Erythroblast (primary cell): ENCODE measurements around the gene PKNOX1.
"Not testable (repeated sequence)": the region's sequence is repeated elsewhere in the genome, so short reads cannot be mapped to it uniquely, and the experiment has no call there.

Experiments
- DNase-seq, 2 experiments: peaks; one replicate each; lab custom pipeline; 2025; lab: John Stamatoyannopoulos, UW
- GATA1 ChIP-seq: IDR thresholded peaks from 2 replicates; pipeline ENCODE4 v1.6.1; 2011; ENCODE audit warnings: low read depth, mild to moderate bottlenecking, control low read depth, low read length, moderate library complexity
- POLR2A ChIP-seq: IDR thresholded peaks from 2 replicates; pipeline ENCODE4 v1.6.1; 2011; ENCODE audit warnings: mild to moderate bottlenecking, low read length

Gene PKNOX1

GRCh38 chr21:43031121-43031619 is 56.8 kb downstream of the PKNOX1 start:
- TF ChIP-seq POLR2A (no peak), GATA1 (no peak)
- DNase-seq, result no peak

GRCh38 chr21:43034101-43034500 is 59.7 kb downstream of the PKNOX1 start:
- DNase-seq, result no peak
- TF ChIP-seq POLR2A, result no peak
- TF ChIP-seq GATA1, result no peak

- DNase-seq, result no peak
- no peak for TF ChIP-seq GATA1
- TF ChIP-seq POLR2A, result no peak
These were observed 60.5 kb downstream of the PKNOX1 start for GRCh38 chr21:43034826-43035225.

GRCh38 chr21:43036889-43037288 is 62.5 kb downstream of the PKNOX1 start:
- not testable (repeated sequence) for DNase-seq

- DNase-seq, result not testable (repeated sequence)
These were observed 63.7 kb downstream of the PKNOX1 start for GRCh38 chr21:43037918-43038658.

GRCh38 chr21:43038659-43039044 is 64.3 kb downstream of the PKNOX1 start:
- not testable (repeated sequence) for DNase-seq

GRCh38 chr21:43042169-43042568 is 67.8 kb downstream of the PKNOX1 start:
- DNase-seq, result not testable (repeated sequence)

- not testable (repeated sequence) for DNase-seq
These were observed 68.9 kb downstream of the PKNOX1 start for GRCh38 chr21:43043291-43043690.

- not testable (repeated sequence) for DNase-seq
These were observed 70.2 kb downstream of the PKNOX1 start for GRCh38 chr21:43044547-43044946.

- not testable (repeated sequence) for DNase-seq
These were observed 71.0 kb downstream of the PKNOX1 start for GRCh38 chr21:43045165-43045875.

GRCh38 chr21:43045876-43046821 is 71.8 kb downstream of the PKNOX1 start:
- not testable (repeated sequence) for DNase-seq

GRCh38 chr21:43053112-43053511 is 78.8 kb downstream of the PKNOX1 start:
- DNase-seq, result not testable (repeated sequence)

- DNase-seq, result not testable (repeated sequence)
These were observed 88.7 kb downstream of the PKNOX1 start for GRCh38 chr21:43062955-43063664.

GRCh38 chr21:43064265-43064917 is 90.0 kb downstream of the PKNOX1 start:
- DNase-seq, result not testable (repeated sequence)

GRCh38 chr21:43065991-43066390 is 91.6 kb downstream of the PKNOX1 start:
- DNase-seq, result not testable (repeated sequence)

GRCh38 chr21:43066690-43067089 is 92.3 kb downstream of the PKNOX1 start:
- not testable (repeated sequence) for DNase-seq

GRCh38 chr21:43068065-43068464 is 93.7 kb downstream of the PKNOX1 start:
- DNase-seq, result not testable (repeated sequence)

GRCh38 chr21:43069682-43070081 is 95.3 kb downstream of the PKNOX1 start:
- DNase-seq, result not testable (repeated sequence)

- not testable (repeated sequence) for DNase-seq
These were observed 98.4 kb downstream of the PKNOX1 start for GRCh38 chr21:43072742-43073141.
